HEK293T (cell line): ENCODE measurements around the gene LRRC30.
A peak's percentile ranks its signal among the peaks of the same experiment; 100 is the strongest.

Experiments used
- CTCF ChIA-PET: fragments of 350-600 bp; formaldehyde crosslinking; extraction: SDS; loops from one replicate; lab custom pipeline; 2021; ENCODE audit warnings: antibody characterized with exemption, inconsistent platforms; lab: Yijun Ruan, JAX
- POLR2A ChIA-PET: fragments of 350-600 bp; formaldehyde crosslinking; extraction: SDS; loops from one replicate; lab custom pipeline; 2020; ENCODE audit warnings: antibody characterized with exemption, inconsistent platforms; lab: Yijun Ruan, JAX
- DNase-seq: peaks from one replicate; pipeline ENCODE4 v3.0.0; 2012; ENCODE audit warnings: mixed read lengths; ENCODE audit errors: extremely low spot score
- ARNT ChIP-seq: fragments of 450-650 bp; IDR thresholded peaks from 2 replicates; pipeline ENCODE4 v1.6.1; 2017; ENCODE audit warnings: mild to moderate bottlenecking
- BHLHE40 ChIP-seq: fragments of 450-650 bp; IDR thresholded peaks from 2 replicates; pipeline ENCODE4 v1.6.1; 2016; ENCODE audit warnings: mild to moderate bottlenecking, moderate library complexity, borderline replicate concordance
- CTBP1 ChIP-seq: fragments of 450-650 bp; IDR thresholded peaks from 2 replicates; pipeline ENCODE4 v1.6.1; 2016; ENCODE audit warnings: borderline replicate concordance
- ELF4 ChIP-seq: fragments of 450-650 bp; IDR thresholded peaks from 2 replicates; pipeline ENCODE4 v1.6.1; 2017; ENCODE audit warnings: antibody characterized with exemption
- FOXA1 ChIP-seq: fragments of 450-650 bp; IDR thresholded peaks from 2 replicates; pipeline ENCODE4 v1.6.1; 2016; ENCODE audit warnings: mild to moderate bottlenecking
- FOXK2 ChIP-seq: fragments of 450-650 bp; IDR thresholded peaks from 2 replicates; pipeline ENCODE4 v1.6.1; 2016; ENCODE audit warnings: mild to moderate bottlenecking
- FOXM1 ChIP-seq: fragments of 450-650 bp; IDR thresholded peaks from 2 replicates; pipeline ENCODE4 v1.6.1; 2017; ENCODE audit warnings: mild to moderate bottlenecking, borderline replicate concordance
- HDGF ChIP-seq: fragments of 450-650 bp; IDR thresholded peaks from 2 replicates; pipeline ENCODE4 v1.6.1; 2017; ENCODE audit warnings: antibody characterized with exemption, borderline replicate concordance
- L3MBTL2 ChIP-seq: fragments of 450-650 bp; conservative IDR thresholded peaks from 2 replicates; pipeline ENCODE4 v1.6.1; 2016; ENCODE audit warnings: mild to moderate bottlenecking
- LEF1 ChIP-seq: fragments of 450-650 bp; IDR thresholded peaks from 2 replicates; pipeline ENCODE4 v1.6.1; 2017; ENCODE audit warnings: mild to moderate bottlenecking, borderline replicate concordance
- NFRKB ChIP-seq: fragments of 450-650 bp; IDR thresholded peaks from 2 replicates; pipeline ENCODE4 v1.6.1; 2016; ENCODE audit warnings: mild to moderate bottlenecking, moderate library complexity
- PKNOX1 ChIP-seq: fragments of 450-650 bp; IDR thresholded peaks from 2 replicates; pipeline ENCODE4 v1.6.1; 2016
- SP1 ChIP-seq: fragments of 450-650 bp; IDR thresholded peaks from 2 replicates; pipeline ENCODE4 v1.6.1; 2017
- SUZ12 ChIP-seq: fragments of 450-650 bp; IDR thresholded peaks from 2 replicates; pipeline ENCODE4 v1.6.1; 2016; ENCODE audit warnings: mild to moderate bottlenecking
- TARDBP ChIP-seq: fragments of 450-650 bp; IDR thresholded peaks from 2 replicates; pipeline ENCODE4 v1.6.1; 2016
- ZNF384 ChIP-seq: fragments of 450-650 bp; IDR thresholded peaks from 2 replicates; pipeline ENCODE4 v1.6.1; 2016

Gene LRRC30

DNA sequence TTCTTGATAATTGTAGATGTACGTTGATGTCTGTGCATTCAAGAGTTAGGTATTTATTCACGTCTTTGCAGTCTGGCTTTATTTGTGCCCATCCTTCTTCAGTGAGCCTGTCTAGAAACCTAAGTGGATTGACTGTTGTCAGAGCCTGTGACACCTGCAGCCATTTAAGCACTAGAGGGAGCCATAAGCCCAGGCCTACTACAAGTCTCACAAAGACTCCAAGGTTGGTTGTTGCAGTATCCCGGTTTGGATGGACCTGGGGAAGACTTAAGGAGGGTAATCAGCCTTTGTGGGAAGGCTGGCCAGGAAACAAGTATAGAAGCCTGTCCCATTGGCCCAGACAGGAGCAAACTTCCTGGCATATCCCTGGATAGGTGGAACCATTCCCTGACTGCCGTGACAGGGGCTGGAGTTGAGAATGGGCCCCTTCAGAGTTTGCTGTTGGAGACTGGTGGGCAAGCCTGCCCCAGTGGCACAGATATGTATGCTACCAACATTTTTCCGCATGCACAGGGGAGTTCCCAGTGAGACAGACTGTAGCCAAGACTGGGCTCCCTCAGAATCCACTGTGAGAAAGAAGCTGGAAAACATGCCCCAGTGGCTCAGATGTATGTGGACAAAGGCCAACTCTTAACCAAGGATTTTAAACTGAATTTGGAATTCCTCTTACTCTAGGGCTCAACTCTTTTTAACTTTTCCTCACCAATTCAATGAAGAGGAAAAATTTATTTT lies 9.3 kb upstream of the LRRC30 start:
- no peak for TF ChIP-seq BHLHE40
- TF ChIP-seq SUZ12: no peak
- TF ChIP-seq FOXK2: no peak
- no peak for TF ChIP-seq FOXM1
- TF ChIP-seq TARDBP: no peak
- TF ChIP-seq ARNT: no peak
- TF ChIP-seq ZNF384: no peak
- no peak for TF ChIP-seq PKNOX1
- TF ChIP-seq CTBP1: no peak
- peak; percentile 53 for DNase-seq
- CTCF ChIA-PET: no interaction called here
- POLR2A ChIA-PET: interaction anchor here (0.6 kb wide), 1 partner anchor 1774 kb away, joined by 3 read pairs; no protein-coding TSS in a partner anchor

- CTCF ChIA-PET: no interaction called here
These were observed 6.7 kb upstream of the LRRC30 start for GRCh38 chr18:7224198-7224597.

GRCh38 chr18:7232218-7232617 lies 1.3 kb downstream of the LRRC30 start:
- ChIA-PET CTCF (no interaction called here), POLR2A (no interaction called here)
- TF ChIP-seq BHLHE40 (no peak), CTBP1 (no peak), ARNT (no peak), L3MBTL2 (no peak), HDGF (no peak), ZNF384 (no peak), TARDBP (no peak), NFRKB (no peak), LEF1 (no peak), PKNOX1 (no peak), SP1 (no peak), FOXK2 (no peak), FOXA1 (no peak), FOXM1 (no peak), SUZ12 (no peak), ELF4 (no peak)
- no peak for DNase-seq

More at GRCh38 chr18:7224198-7224597, 6.7 kb upstream of the LRRC30 start:
- POLR2A ChIA-PET: interaction anchor here (0.5 kb wide), 1 partner anchor 1256 kb away, joined by 3 read pairs; no protein-coding TSS in a partner anchor
- TF ChIP-seq ELF4 (no peak), CTBP1 (no peak), LEF1 (no peak), NFRKB (no peak), FOXM1 (no peak), SUZ12 (no peak), L3MBTL2 (no peak), FOXA1 (no peak), TARDBP (no peak), ARNT (no peak)
- DNase-seq: no peak

GRCh38 chr18:7233134-7233810 lies 2.4 kb downstream of the LRRC30 start:
- CTCF ChIA-PET: no interaction called here
- POLR2A ChIA-PET: no interaction called here

GRCh38 chr18:7234091-7234490 lies 3.2 kb downstream of the LRRC30 start:
- POLR2A ChIA-PET: no interaction called here
- TF ChIP-seq FOXK2 (no peak), FOXA1 (no peak), FOXM1 (no peak), SP1 (no peak), ZNF384 (no peak), LEF1 (no peak), TARDBP (no peak), SUZ12 (no peak), L3MBTL2 (no peak), HDGF (no peak), CTBP1 (no peak), ARNT (no peak), NFRKB (no peak)
- no peak for DNase-seq
- CTCF ChIA-PET: interaction anchor here (0.7 kb wide), 1 partner anchor 642 kb away, joined by 3 read pairs; no protein-coding TSS in a partner anchor

More at GRCh38 chr18:7233134-7233810, 2.4 kb downstream of the LRRC30 start:
- TF ChIP-seq SP1: no peak
- TF ChIP-seq ELF4: no peak
- TF ChIP-seq TARDBP: no peak
- TF ChIP-seq NFRKB: no peak
- no peak for TF ChIP-seq FOXM1
- no peak for TF ChIP-seq L3MBTL2
- no peak for DNase-seq

- ChIA-PET CTCF (interaction anchor here (0.6 to 0.7 kb wide), 2 partner anchors 39 to 643 kb away, joined by 3 to 4 read pairs; no protein-coding TSS in a partner anchor), POLR2A (no interaction called here)
- TF ChIP-seq SP1 (no peak), CTBP1 (no peak), HDGF (no peak), BHLHE40 (no peak), ARNT (no peak), SUZ12 (no peak), LEF1 (no peak), TARDBP (no peak), NFRKB (no peak)
- DNase-seq: no peak
These were observed 4.1 kb downstream of the LRRC30 start for GRCh38 chr18:7234956-7235355.
